Measurements from ENCODE around the gene RAD50. TPM values are rescaled to one million over a fixed set of nuclear protein-coding genes. Genes with fewer than 3 reads are reported as not detected.
"Not testable (repeated sequence)": the region's sequence is repeated elsewhere in the genome, so short reads cannot be mapped to it uniquely, and the experiment has no call there.

RAD50 gene
- total RNA-seq (10 to 100 TPM; 23.8 to 34.0 (median 28.2) TPM), polyA plus RNA-seq (1 to 10 TPM; 4.2 to 7.8 (median 4.4) TPM)
- long read RNA-seq, donor 1, partial matches to known transcripts = 7 of 7 reads
- long read RNA-seq, donor 1, other reads (novel, unspliced or antisense) = 0 of 7 reads
- long read RNA-seq, donor 2, partial matches to known transcripts = 6 of 6 reads
- long read RNA-seq, donor 2, other reads (novel, unspliced or antisense) = 0 of 6 reads

DNA sequence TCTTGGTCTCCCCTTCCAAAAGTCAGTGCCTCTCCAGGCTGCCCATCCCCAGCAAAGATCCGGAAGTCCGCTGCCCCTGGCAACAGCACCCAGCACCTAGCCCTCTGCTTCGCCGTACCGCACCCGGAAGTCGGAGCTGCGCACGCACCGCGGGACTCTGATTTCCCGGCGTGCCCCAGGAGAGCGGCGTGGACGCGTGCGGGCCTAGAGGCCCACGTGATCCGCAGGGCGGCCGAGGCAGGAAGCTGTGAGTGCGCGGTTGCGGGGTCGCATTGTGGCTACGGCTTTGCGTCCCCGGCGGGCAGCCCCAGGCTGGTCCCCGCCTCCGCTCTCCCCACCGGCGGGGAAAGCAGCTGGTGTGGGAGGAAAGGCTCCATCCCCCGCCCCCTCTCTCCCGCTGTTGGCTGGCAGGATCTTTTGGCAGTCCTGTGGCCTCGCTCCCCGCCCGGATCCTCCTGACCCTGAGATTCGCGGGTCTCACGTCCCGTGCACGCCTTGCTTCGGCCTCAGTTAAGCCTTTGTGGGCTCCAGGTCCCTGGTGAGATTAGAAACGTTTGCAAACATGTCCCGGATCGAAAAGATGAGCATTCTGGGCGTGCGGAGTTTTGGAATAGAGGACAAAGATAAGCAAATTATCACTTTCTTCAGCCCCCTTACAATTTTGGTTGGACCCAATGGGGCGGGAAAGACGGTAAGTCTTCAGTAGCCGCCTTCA lies at the start of gene RAD50:
RAD50 (plus strand) TSS at position 215 of the 715 bp plus-strand sequence; CDS start at position 563, 348 bp downstream.
- Histone ChIP-seq H3K27me3 (replicated peaks in 1 of 7) (no peaks in the 10 kb centered on the region), H3K27ac (peak within 1 kb of the TSS; percentile 79 to 91 (median 88)), H3K4me3 (peak within 1 kb of the TSS; percentile 56 to 89 (median 76)), H3K36me3 (peaks cover 0 to 28% (median 12%) of the 10 kb centered on the region in 6 donors), H3K9me3 (peaks cover 0 to 18% (median 0%) of the 10 kb centered on the region in 8 donors), H3K4me1 (peaks cover 17 to 41% (median 23%) of the 10 kb centered on the region in 6 donors)
- TF ChIP-seq POLR2A (IDR thresholded peaks at IDR 0.05) = peak; percentile 5 to 56 (median 36)
- TF ChIP-seq, protein P1, sequence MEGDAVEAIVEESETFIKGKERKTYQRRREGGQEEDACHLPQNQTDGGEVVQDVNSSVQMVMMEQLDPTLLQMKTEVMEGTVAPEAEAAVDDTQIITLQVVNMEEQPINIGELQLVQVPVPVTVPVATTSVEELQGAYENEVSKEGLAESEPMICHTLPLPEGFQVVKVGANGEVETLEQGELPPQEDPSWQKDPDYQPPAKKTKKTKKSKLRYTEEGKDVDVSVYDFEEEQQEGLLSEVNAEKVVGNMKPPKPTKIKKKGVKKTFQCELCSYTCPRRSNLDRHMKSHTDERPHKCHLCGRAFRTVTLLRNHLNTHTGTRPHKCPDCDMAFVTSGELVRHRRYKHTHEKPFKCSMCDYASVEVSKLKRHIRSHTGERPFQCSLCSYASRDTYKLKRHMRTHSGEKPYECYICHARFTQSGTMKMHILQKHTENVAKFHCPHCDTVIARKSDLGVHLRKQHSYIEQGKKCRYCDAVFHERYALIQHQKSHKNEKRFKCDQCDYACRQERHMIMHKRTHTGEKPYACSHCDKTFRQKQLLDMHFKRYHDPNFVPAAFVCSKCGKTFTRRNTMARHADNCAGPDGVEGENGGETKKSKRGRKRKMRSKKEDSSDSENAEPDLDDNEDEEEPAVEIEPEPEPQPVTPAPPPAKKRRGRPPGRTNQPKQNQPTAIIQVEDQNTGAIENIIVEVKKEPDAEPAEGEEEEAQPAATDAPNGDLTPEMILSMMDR (IDR thresholded peaks at IDR 0.05 in 8 of 11, conservative IDR thresholded peaks at IDR 0.05 in 3 of 11) = no peak
- peak; percentile 97 to 98 (median 97) for TF ChIP-seq POLR2AphosphoS5 (IDR thresholded peaks at IDR 0.05)
- peak; percentile 98 for DNase-seq
- 0 to 1% (median 1%) methylated on average over 45 to 53 of the region's 53 CpGs for WGBS, 5 donors
- intact Hi-C loops (cut with DNase I; ENCODE audit: low total_unique reads) = no loop called here

- intact Hi-C loops (cut with DNase I; ENCODE audit: low total_unique reads) = no loop called here
- H3K36me3 ChIP-seq = no peaks in the 10 kb centered on the region
- peaks cover 0 to 8% (median 0%) of the 10 kb centered on the region in 6 donors for H3K4me1 ChIP-seq
- no peaks in the 10 kb centered on the region for H3K27me3 ChIP-seq (replicated peaks in 1 of 7)
- no peak overlapping the region for H3K4me3 ChIP-seq
- no peaks in the 10 kb centered on the region for H3K9me3 ChIP-seq
- TF ChIP-seq, protein P1 (IDR thresholded peaks at IDR 0.05 in 8 of 11, conservative IDR thresholded peaks at IDR 0.05 in 3 of 11) = no peak
- TF ChIP-seq POLR2AphosphoS5 (IDR thresholded peaks at IDR 0.05) (no peak), POLR2A (IDR thresholded peaks at IDR 0.05) (no peak)
- H3K27ac ChIP-seq = no peak overlapping the region
- no peak for DNase-seq
Observed at GRCh38 chr5:132510076-132510475, 46.7 kb upstream of the RAD50 start.

DNA sequence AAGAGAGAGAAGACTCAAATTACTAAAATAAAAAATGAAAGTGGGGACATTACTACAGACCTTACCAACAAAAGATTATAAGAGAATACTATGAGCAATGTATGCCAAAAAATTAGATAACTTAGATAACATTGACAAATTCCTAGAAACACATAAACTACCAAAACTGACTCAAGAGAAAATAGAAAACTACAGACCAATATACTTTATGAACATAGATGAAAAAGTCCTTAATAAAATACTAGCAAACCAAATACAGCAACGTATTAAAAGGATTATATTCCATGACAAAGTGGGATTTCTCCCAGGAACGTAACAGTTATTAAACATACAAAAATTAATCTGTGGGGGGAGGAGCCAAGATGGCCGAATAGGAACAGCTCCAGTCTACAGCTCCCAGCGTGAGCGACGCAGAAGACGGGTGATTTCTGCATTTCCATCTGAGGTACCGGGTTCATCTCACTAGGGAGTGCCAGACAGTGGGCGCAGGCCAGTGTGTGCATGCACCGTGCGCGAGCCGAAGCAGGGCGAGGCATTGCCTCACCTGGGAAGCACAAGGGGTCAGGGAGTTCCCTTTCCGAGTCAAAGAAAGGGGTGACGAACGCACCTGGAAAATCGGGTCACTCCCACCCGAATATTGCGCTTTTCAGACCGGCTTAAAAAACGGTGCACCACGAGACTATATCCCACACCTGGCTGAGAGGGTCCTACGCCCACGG lies 43.0 kb upstream of the RAD50 start:
- WGBS, 5 donors = 92 to 97% (median 94%) methylated on average over 9 to 21 of the region's 25 CpGs
- H3K36me3 ChIP-seq; H3K9me3 ChIP-seq; H3K27ac ChIP-seq; intact Hi-C loops (cut with DNase I; ENCODE audit: low total_unique reads); DNase-seq; H3K4me3 ChIP-seq; H3K4me1 ChIP-seq; H3K27me3 ChIP-seq (replicated peaks in 1 of 7): not testable (repeated sequence)

DNA sequence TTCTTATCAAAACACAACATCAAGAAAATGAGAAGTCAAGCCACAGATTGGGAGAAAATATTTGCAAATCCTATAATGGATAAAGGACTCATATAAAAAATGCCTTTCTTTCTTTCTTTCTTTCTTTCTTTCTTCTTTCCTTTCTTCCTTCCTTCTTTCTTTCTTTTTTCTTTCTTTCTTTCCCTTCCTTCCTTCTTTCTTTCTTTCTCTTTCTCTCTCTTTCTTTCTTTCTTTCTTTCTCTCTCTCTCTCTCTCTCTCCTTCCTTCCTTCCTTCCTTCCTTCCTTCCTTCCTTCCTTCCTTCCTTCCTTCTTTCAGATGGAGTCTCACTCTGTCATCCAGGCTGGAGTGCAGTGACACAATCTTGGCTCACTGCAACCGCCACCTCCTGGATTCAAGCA lies 34.7 kb upstream of the RAD50 start:
- H3K36me3 ChIP-seq; DNase-seq; H3K27me3 ChIP-seq (replicated peaks in 1 of 7); H3K27ac ChIP-seq; H3K4me3 ChIP-seq: not testable (repeated sequence)
- Histone ChIP-seq H3K4me1 (peaks cover 12 to 35% (median 25%) of the 10 kb centered on the region in 6 donors), H3K9me3 (peaks cover 0 to 20% (median 12%) of the 10 kb centered on the region in 8 donors)
- WGBS, 5 donors = 76 to 95% (median 93%) methylated on average over 1 of the region's 1 CpG
- intact Hi-C loops (cut with DNase I; ENCODE audit: low total_unique reads) = loop anchor here (10.0 kb wide), 1 partner anchor 293 kb away; the partner anchor contains the start of gene SOWAHA

DNA sequence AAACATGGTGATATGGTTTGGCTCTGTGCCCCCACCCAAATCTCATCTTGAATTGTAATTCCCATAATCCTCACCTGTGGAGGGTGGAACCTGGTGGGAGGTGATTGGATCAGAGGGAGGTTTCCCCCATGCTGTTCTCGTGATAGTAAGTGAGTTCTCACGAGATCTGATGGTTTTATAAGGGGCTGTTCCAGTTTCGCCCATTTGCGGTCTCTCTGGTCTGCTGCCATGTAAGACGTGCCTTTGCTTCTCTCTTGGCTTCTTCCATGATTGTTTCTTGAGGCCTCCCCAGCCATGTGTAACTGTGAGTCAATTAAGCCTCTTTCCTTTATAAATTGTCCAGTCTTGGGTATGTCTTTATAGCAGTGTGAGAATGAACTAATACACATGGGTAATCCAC lies 31.9 kb upstream of the RAD50 start:
- intact Hi-C loops (cut with DNase I; ENCODE audit: low total_unique reads) = loop anchor here (10.0 kb wide), 1 partner anchor 290 kb away; the partner anchor contains the start of gene SOWAHA
- DNase-seq; H3K27ac ChIP-seq; H3K4me3 ChIP-seq; H3K27me3 ChIP-seq (replicated peaks in 1 of 7); H3K36me3 ChIP-seq: not testable (repeated sequence)
- WGBS, 5 donors = 78 to 86% (median 79%) methylated on average over 5 of the region's 5 CpGs
- Histone ChIP-seq H3K4me1 (peaks cover 13 to 56% (median 27%) of the 10 kb centered on the region in 6 donors), H3K9me3 (peaks cover 0 to 19% (median 12%) of the 10 kb centered on the region in 8 donors)

Data from spleen (tissue), 13 donors.